GM11168 (cell line): ENCODE data around the gene ZNF367.

Source experiments
- in situ Hi-C: fragments of 300-500 bp; cut with MboI; formaldehyde crosslinking; loops from one replicate; pipeline ENCODE4 v1.12.0; 2022; ENCODE audit warnings: low sequenced_read_pairs; ENCODE audit not compliant: unreplicated experiment

Gene ZNF367

DNA sequence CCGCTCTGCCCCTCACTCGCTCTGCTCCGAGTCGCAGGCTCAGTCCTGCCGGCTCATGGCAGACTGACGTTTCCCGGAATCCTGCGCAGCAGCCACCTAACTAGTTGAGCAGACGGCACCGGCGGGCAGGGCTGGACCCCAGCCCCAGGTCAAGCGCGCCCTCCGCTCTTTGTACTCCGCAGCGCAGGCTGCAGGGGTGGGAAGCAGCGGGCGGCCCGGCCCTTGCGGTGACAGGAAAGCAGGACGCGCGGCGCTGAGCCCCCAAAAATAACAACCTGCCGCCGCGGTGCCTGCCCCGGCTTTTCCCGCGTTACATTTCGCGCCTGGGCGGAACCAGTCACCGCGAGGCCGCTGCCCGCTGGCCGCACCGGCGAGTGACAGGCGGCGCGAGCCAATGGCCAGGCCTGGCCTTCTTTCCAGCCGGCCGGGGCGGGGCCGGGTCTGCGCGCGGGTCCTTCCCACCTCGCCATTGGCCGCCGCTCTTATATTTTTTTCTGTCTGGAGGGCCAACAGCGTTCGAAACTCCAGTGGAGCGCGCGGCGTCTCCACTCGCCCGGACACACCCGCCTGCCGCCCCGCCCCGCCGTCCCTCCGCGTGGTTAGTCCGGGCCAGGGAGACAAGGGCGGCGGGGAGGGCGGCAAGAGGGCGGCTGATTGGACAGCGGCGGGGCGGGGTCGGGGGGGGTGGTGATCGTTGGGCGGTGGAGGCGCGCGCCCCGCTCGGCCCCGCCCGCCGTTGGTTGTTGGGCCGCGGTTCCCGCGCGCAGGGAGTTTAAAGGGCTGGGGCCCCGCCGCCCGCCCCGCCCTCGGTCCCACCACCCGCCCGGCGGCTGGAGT is at the start of gene ZNF367:
ZNF367 (minus strand) TSS at position 288 of the 837 bp plus-strand sequence. CDS start 338 bp downstream, outside the sequence.
- in situ Hi-C loops: no loop called here

DNA sequence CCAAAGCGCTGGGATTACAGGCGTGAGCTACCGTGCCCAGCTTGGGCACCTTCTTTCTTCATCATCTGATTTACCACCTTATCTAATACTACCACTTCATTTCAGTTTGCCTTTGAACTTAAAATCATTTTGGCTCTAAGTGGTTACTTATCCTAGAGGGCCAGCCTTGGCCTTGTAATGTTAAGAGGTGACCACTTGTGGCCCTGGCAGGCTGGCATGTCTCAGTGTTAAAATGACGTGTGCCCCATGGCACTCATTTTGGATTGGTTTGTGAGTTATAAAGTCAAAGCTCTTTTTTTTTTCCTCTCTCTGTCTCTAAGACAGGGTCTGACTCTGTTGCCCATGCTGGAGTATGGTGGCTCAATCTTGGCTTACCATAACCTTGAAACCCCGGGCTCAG is 49.6 kb upstream of the ZNF367 start:
- in situ Hi-C loops: no loop called here

DNA sequence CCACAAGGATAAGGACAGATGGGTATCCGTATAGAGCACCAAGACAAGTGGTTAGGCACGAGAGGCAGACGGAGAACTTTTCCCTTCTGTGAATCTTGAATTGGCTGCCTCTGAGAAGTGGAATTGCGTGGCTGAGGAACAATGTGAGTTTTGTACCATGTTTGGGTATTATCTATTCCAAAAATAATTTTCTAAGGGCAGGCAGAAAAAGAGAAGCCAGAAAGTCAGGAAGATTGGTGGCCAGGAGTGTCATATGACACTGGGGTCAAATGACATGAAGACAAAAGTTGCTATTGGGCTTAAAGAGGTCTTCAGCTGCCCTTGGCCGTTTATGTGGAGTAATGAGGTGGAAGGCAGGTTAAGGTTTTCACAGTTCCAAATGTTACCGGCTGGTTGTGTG is 46.3 kb upstream of the ZNF367 start:
- in situ Hi-C loops: no loop called here

DNA sequence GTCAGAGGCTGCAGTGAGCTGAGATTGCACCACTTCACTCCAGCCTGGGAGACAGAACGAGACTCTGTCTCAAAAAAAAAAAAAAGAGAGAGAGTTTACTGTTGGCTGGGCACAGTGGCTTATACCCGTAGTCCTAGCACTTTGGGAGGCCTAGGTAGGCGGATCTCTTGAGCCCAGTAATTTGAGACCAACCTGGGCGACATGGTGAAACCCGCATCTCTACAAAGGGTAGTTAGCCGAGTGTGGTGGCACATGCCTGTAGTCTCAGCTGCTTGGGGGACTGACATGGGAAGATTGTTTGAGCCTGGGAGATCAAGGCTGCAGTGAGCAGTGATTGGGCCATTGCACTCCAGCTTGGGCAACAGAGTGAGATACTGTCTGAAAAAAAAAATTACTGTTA is 44.4 kb upstream of the ZNF367 start:
- in situ Hi-C loops: no loop called here

DNA sequence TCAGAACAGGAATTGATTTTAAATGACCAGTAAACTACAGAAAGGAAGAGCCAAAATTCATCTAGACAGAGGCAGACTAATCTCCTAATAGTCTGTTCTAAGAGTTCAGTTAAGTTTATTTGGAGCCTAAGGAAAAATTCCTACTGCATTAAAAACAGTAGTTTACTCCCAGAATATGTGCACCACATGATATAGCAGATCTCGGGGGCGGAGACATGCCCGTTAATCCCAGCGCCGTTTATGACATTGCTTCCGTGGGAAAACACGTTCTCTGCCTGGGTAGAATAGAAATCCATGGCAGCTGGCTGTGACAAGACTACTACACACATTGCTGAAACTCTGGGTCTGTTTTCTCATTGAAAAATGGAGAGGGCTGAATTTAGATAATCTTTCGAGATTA is 43.2 kb upstream of the ZNF367 start:
- in situ Hi-C loops: no loop called here

DNA sequence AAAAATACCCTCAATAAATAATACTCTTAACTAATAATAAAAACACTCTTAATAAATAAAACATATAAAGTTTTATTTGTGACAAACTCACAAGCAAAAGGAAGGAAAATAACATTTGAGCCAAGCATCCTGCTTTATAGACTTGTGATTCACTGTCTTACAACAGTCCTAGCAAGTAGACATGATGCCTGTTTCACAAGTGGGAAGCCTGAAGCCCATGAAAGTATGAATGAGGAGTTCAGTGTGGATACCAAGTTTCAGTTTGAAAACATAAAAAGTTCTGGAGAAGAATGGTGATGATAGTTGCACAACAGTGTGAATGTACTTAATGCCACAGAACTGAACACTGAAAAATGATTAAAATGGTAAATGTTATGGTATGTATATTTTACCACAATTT is 42.7 kb upstream of the ZNF367 start:
- in situ Hi-C loops: no loop called here

DNA sequence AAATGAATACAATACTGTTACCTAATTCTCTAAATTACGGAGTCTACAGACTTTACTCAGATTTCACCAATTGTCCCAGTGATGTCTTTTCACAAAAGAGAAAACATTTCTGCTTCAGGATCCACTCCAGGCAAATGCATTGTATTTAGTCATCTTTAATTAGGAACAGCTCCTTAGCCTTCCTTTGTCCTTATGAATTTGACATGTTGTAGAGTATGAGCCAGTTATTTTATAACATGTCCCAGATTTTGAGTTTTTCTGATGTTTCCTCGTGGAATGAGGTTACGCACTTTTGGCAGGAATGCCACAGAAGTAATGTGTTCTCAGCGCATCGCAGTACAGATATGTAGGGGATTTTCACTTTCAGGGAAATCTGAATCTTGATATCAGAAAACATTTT is 42.3 kb upstream of the ZNF367 start:
- in situ Hi-C loops: no loop called here

DNA sequence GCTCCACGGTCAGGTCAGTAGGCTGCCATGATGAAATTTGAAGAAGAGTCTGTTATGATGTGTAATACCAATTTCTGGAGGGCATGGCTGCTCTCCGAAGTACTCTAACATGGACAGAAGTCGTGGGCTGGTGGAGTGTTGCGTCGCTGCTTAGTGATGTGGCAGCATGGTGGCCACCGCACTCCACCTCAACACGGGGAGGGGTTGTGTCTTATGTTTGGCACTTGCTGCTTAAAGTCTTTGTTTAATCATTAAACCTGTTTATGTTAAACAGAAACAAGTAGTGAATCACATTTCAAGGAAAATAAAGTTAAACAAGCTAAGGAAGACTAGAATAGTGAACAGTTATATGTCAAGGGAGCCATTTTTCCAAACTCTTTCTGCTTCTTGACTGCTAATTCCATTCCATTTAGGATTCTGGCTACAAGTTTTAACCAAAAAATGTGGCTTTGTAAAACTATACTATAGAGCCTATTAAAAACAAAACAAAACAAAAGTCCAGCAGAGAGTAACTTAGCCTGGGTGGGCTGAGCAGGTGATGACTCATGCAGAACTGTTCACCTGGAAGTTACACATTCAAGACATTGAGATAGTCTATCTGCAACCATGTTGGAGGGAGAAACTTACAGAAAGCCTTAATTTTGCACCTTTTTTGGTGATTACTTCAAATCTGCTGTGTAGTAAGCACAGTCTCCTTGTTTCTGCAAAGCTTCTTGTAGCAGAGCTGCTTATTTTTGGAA is 41.3 kb upstream of the ZNF367 start:
- in situ Hi-C loops: no loop called here

DNA sequence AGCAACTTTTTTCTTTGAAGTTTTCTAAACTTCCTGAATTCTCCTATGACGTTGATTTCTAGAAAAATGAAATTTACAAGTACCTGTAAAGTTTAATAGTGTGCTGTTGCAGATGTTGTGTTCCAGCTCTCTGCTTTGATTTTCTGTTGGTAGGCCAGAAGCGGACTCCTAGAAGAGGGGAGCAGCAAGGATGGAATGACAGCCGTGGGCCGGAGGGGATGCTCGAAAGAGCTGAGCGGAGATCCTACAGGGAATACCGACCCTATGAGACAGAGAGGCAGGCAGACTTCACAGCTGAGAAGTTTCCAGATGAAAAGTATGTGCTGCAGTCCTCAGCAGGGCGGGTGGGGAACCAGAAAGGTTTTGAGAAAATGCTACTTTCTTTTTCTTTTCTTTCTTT is 40.1 kb upstream of the ZNF367 start:
- in situ Hi-C loops: no loop called here

DNA sequence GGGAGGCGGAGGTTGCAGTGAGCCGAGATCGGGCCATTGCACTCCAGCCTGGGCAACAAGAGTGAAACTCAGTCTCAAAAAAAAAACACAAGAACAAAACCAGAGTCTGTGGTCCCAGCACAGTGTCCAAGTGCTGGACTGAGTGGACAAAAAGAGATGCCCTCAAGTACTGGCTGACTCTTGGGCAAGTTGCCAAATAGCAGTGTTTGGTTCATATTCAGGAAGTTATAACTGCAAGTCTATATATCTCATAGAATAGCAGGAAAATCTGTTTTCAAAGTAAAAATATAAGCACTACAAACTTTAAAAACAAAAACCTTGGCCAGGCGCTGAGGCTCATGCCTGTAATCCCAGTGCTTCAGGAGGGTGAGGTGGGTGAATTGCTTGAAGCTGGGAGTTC is 39.1 kb upstream of the ZNF367 start:
- in situ Hi-C loops: no loop called here

DNA sequence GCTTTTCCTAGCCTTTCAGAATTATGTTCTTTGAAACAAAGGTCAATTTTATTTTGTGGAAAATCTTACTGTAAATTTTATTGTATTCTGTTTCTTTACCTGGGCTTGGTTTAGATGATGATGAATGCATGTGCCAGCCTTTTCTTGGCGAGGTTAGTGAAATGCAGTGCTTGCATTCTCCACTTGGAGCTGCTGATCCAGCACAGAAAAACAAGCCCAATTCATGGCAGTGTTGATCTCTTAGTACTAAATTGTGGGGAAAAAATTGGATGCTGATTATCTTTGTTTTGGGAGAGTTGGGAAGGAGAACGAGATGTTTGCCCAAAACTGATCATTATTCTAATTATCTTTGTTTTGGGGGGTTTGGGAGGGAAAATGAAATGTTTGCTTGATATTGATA is 35.5 kb upstream of the ZNF367 start:
- in situ Hi-C loops: no loop called here

DNA sequence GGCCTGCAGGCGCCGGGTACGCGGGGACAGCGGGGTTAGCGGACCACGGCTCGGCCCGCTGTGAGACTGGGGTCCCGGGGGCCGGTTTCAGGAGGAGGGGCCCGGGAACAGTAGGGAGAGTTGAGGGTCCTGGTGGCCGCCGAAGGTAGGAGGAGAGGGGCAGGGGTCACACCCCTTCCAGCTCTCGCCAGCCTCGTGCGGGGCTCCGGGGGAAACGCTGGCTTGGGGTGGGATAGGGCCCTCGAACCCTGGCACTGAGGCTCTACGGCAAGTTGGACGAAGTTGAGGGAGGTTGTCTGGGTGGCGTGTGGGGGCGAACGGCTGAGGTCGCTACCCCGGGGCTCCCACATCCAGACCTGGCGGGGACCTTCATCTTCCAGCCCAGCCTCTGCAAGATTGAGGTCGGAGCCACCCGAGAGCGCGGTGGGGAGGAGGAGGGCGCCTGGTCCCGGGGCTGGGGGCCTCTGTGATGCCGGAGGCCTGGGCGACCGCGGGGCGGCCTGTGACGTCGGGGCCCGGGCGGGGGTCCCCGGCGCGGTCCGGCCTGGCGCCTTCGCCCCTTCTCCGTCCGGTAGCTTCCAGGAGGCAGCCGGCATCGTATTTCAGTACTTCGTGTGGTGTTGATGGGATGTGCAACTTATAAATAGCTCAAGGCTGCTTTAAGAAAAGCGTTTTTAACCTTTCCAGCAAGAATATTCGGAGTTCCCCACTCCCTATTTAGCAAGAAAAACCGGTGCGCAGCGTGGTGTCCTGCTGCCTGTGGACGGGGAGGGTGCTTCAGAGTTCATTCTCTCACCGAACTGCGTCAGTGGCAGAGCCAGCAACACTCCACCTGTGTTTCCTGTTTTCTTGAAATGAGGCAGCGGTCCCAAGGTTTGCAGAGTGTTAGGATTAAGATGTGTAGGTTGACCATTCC is 32.7 kb upstream of the ZNF367 start:
- in situ Hi-C loops: no loop called here

DNA sequence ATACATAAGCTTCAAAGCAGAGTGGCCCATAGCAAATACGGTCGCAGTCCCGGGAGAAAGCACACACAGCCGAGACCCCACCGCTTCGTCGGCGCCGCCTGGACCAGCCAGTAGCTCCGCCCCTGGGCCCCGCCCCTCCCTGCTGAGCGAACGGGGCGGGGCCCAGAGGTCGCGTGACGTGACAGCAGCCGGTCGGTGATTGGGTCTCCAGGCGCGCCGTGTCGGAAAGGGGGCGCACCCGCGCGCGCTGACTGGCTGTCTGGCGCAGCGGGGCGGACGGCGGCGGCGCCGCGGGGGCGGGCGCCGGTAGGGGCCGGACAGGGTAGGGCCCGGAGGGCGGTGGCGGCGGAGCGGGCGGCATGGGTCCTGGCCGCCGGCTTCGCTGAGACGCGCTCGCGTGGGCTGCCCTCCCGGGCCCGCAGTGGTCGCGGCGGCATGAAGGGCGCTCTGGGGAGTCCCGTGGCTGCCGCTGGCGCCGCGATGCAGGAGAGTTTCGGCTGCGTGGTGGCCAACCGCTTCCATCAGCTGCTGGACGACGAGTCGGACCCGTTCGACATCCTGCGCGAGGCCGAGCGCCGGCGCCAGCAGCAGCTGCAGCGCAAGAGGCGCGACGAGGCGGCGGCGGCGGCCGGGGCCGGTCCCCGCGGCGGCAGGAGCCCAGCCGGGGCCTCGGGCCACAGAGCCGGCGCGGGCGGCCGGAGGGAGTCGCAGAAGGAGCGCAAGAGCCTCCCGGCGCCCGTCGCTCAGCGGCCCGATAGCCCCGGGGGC is 31.9 kb upstream of the ZNF367 start, which contains the start of gene HABP4:
HABP4 (plus strand) TSS at position 325 of the 768 bp plus-strand sequence; CDS start at position 436, 111 bp downstream.
- in situ Hi-C loops: loop anchor here (5.0 kb wide), 1 partner anchor 222 kb away; no protein-coding TSS in a partner anchor

DNA sequence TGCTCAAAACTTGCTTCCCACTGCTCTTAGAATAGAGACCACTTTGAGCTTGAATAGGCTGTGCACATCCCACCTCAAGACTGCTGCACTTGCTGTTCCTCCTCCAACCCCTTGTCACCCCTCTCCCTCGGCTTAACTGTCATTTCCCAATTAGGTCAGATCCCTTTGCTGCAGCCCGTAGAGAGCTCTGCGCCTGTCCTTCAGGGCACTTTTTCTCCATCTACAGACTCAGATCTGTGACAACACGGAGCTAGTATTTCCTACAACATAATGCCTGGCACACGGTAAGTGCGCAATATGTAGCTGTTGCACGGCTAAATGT is 31.3 kb upstream of the ZNF367 start:
- in situ Hi-C loops: loop anchor here (5.0 kb wide), 1 partner anchor 223 kb away; no protein-coding TSS in a partner anchor

DNA sequence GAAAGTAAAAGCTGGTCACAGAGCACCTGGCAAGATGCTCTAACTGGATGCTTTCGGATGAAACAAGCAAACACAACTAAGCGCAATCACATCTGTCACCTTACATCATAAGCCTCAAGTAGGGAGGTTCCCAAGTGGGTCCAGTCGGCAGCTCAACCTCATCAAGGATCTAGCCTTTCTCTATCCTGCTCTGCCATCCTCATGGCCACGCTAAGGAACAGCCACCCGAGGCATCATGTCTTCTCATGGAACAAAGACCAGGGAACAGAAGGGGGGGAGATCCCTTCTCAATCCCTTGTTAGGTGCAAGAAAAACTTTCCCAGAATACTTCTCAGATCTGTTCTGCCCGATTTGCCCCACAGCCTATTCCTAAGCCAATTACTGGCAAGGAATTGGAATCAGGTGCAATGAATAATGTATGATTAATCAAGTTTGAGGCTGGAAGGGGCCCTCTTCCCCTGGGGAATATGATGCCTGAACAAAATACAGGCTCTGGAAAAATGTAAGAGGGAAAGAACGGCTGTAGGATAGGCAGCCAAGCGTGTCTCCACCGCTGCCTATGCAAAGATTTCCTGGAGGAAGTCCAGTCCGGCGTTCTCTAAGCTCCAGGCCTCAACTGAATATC is 30.5 kb upstream of the ZNF367 start:
- in situ Hi-C loops: loop anchor here (5.0 kb wide), 1 partner anchor 224 kb away; no protein-coding TSS in a partner anchor

DNA sequence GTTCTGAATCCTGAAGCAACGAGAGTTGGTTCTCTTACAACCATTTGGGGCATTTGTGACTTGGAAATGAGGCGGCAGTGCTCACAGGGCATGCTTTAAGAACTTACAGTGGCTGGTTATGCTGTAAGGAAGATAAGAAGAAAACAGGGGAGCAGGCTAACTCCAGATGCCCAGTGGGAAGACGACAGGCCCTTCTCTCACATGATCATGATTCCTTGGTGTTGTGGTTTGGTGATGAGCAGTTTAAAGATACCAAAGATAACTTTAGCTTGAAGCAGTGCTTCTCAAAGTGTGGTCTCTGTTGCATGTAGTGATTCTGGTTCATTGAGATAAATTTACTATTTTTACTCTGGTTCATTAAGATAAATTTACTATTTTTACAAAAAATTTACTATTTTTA is 29.2 kb upstream of the ZNF367 start:
- in situ Hi-C loops: loop anchor here (5.0 kb wide), 1 partner anchor 225 kb away; no protein-coding TSS in a partner anchor

DNA sequence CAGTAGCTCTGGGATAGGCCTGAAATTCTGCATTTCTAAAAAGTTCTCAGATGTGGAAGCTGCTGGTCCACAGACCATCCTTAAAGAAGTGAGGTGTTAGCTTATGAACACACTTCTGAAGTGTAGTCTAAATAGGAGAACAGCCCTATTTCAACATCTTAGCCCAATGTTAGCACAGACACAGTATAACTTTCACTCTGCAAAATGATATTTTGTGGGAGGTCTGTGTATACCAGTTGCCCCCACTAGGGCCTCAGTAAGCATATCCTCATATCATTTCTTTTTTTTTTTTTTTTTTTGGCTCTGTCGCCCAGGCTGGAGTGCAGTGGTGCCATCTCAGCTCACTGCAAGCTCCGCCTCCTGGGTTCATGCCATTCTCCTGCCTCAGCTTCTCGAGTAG is 24.3 kb upstream of the ZNF367 start:
- in situ Hi-C loops: no loop called here

DNA sequence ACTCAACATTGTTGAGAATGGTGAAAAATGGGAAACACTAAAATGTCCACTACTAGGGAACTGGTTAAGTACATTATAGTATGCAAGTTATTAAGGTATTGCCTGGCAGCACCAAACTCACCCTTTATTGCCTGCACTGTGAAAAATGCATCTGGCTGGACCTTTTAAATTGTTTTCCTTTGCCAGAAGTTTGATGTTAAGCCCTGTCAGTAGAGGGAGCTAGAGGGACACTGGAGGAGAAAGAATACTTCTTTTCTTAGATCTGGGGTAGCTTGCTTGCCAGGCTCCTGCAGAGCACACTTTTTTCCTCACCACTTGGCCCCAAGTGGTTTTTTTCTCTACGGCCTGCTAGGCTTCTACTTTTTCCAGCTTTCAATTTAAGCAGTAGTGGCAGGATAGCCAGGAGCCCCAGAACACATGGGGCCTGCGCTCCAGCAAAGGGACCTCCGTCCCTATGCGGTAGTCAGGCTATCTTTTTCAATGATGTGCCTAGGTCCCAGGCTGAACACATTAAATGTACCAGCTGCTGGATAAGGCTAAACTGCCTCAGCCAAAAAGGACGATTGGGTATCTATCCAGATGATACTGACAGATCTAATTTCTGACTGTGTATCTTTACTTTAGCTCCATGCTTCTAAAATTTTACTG is 23.8 kb upstream of the ZNF367 start:
- in situ Hi-C loops: no loop called here
